ENCODE results near the gene TMEM87B. TPM values are rescaled to one million over a fixed set of nuclear protein-coding genes. Genes with fewer than 3 reads are reported as not detected.

The TMEM87B gene
- total and polyA plus RNA-seq, 2 of the 8 experiments (the other 6 are each of a cell fraction or from before 2014, with no cell fraction given): 7.2 to 9.0 TPM

DNA sequence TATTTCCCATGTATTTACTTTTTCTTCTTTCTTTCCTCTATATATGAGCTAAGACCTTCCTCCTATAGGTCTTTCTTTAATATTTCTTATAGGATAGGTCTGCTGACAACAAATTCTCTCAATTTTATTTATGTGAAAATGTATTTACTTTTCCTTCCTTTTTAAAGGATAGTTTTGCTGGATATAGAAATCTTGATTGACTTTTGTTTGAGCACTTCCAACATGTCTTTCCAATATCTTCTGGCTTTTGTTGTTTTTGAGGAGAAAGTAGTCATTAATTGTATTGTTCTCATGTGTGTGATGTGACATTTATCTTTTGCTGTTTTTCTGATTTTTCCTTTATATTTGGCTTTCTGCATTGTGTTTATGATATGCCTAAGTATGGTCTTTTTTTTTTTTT, 54.2 kb downstream of the TMEM87B start:
- Histone ChIP-seq H3K79me1 (ENCODE audit: low read depth, low read length) (no peaks in the 10 kb centered on the region), H3K4me1 (replicated peaks in 1 of 4; ENCODE audit: control insufficient read depth in 3 of 4, insufficient read depth in 4 of 4, low read length in 3 of 4) (no peaks in the 10 kb centered on the region), H2BK12ac (ENCODE audit: low read depth, low read length) (no peak overlapping the region), H2BK15ac (ENCODE audit: low read length) (no peak overlapping the region), H3K27ac (ENCODE audit: low read depth, low read length) (no peak overlapping the region), H3K4me2 (ENCODE audit: insufficient read depth in 1 of 2, low read depth in 2 of 2, low read length in 2 of 2) (no peak overlapping the region), H3K4ac (replicated peaks; ENCODE audit: insufficient read length, low read depth, low read length) (no peak overlapping the region), H2BK5ac (ENCODE audit: low read depth, low read length) (no peak overlapping the region), H4K91ac (replicated peaks; ENCODE audit: insufficient read length, low read length) (no peak overlapping the region), H3K27me3 (replicated peaks in 1 of 4; ENCODE audit: control insufficient read depth in 3 of 4, extremely low read depth in 1 of 4, insufficient read depth in 3 of 4, low read length in 3 of 4) (no peaks in the 10 kb centered on the region), H4K8ac (ENCODE audit: extremely low read depth, insufficient read depth, low read length) (no peak overlapping the region), H3K9ac (replicated peaks in 1 of 4; ENCODE audit: extremely low read depth in 1 of 4, low read depth in 3 of 4, low read length in 3 of 4) (no peak overlapping the region), H3K18ac (ENCODE audit: extremely low read depth, low read length) (no peak overlapping the region), H3K36me3 (ENCODE audit: control insufficient read depth in 2 of 4, insufficient read depth in 4 of 4, low read length in 3 of 4) (no peaks in the 10 kb centered on the region), H4K5ac (ENCODE audit: insufficient read length, low read depth, low read length) (no peak overlapping the region), H3K79me2 (ENCODE audit: control insufficient read depth in 1 of 2, insufficient read depth in 2 of 2, low read length in 2 of 2) (no peaks in the 10 kb centered on the region), H4K20me1 (replicated peaks in 1 of 2; ENCODE audit: control insufficient read depth in 1 of 2, insufficient read depth in 2 of 2, low read length in 2 of 2) (no peaks in the 10 kb centered on the region), H2BK120ac (replicated peaks; ENCODE audit: low read depth, low read length) (no peak overlapping the region), H3K23me2 (ENCODE audit: low read depth, low read length) (no peaks in the 10 kb centered on the region), H3K9me3 (ENCODE audit: insufficient read depth in 2 of 2, low read depth in 1 of 2, low read length in 1 of 2) (no peaks in the 10 kb centered on the region), H2BK20ac (ENCODE audit: low read length) (no peak overlapping the region), H3K14ac (ENCODE audit: insufficient read length) (no peak overlapping the region), H2AK5ac (ENCODE audit: low read depth, low read length) (no peak overlapping the region), H2AFZ (ENCODE audit: low read length) (no peak overlapping the region), H3K4me3 (ENCODE audit: extremely low read depth in 1 of 4, insufficient read depth in 2 of 4, low read depth in 3 of 4, low read length in 4 of 4) (no peak overlapping the region), H3K56ac (replicated peaks; ENCODE audit: insufficient read length, low read depth, low read length) (no peak overlapping the region), H3K23ac (ENCODE audit: insufficient read length) (no peak overlapping the region)
- POLR2A ChIA-PET (ENCODE audit: partially characterized antibody): no interaction called here
- DNase-seq (ENCODE audit: low read depth in 1 of 2, low spot score in 2 of 2) (no peak), FAIRE-seq (no peak)
- CTCF ChIA-PET (ENCODE audit: partially characterized antibody): interaction anchor here (2.1 kb wide), 1 partner anchor 13 kb away, joined by 9 read pairs; no protein-coding TSS in a partner anchor
- TF ChIP-seq SP1 (IDR thresholded peaks at IDR 0.05; ENCODE audit: low read depth, low read length): no peak
- TF ChIP-seq HDAC2 (IDR thresholded peaks at IDR 0.05; ENCODE audit: borderline replicate concordance in 1 of 2, low read depth in 2 of 2, low read length in 2 of 2): no peak

All from H1 (cell line).